NK-92 (cell line): ENCODE data around the gene PLD3.
"Not testable (repeated sequence)": the region's sequence is repeated elsewhere in the genome, so short reads cannot be mapped to it uniquely, and the experiment has no call there.

ENCODE experiments used
- DNase-seq: peaks from one replicate; lab custom pipeline; 2025; ENCODE audit not compliant: unreplicated experiment; lab: John Stamatoyannopoulos, UW

The PLD3 gene

GRCh38 chr19:40363069-40363468 is 14.6 kb downstream of the PLD3 start:
- DNase-seq = no peak

- no peak for DNase-seq
Measured at GRCh38 chr19:40365010-40365409, 16.5 kb downstream of the PLD3 start.

GRCh38 chr19:40365613-40366401 is 17.3 kb downstream of the PLD3 start:
- DNase-seq = no peak

- DNase-seq = no peak
Measured at GRCh38 chr19:40366697-40367561, 18.4 kb downstream of the PLD3 start.

- DNase-seq = no peak
Measured at GRCh38 chr19:40367577-40368434, 19.3 kb downstream of the PLD3 start.

GRCh38 chr19:40369797-40370196 is 21.3 kb downstream of the PLD3 start:
- DNase-seq = no peak

GRCh38 chr19:40370253-40370652 is 21.8 kb downstream of the PLD3 start:
- not testable (repeated sequence) for DNase-seq

- no peak for DNase-seq
Measured at GRCh38 chr19:40370997-40371801, 22.7 kb downstream of the PLD3 start.

- DNase-seq = no peak
Measured at GRCh38 chr19:40371802-40372122, 23.3 kb downstream of the PLD3 start.

GRCh38 chr19:40374084-40374483 is 25.6 kb downstream of the PLD3 start:
- DNase-seq = no peak

GRCh38 chr19:40376286-40376862 is 27.9 kb downstream of the PLD3 start:
- DNase-seq = no peak

GRCh38 chr19:40377876-40378385 is 29.4 kb downstream of the PLD3 start:
- DNase-seq = no peak

GRCh38 chr19:40378509-40378908 is 30.0 kb downstream of the PLD3 start:
- no peak for DNase-seq

GRCh38 chr19:40379446-40380198 is 31.1 kb downstream of the PLD3 start:
- no peak for DNase-seq

- no peak for DNase-seq
Measured at GRCh38 chr19:40380199-40381037, 31.9 kb downstream of the PLD3 start.

GRCh38 chr19:40381321-40381720 is 32.8 kb downstream of the PLD3 start:
- DNase-seq = no peak

GRCh38 chr19:40383668-40384248 is 35.3 kb downstream of the PLD3 start:
- no peak for DNase-seq

- no peak for DNase-seq
Measured at GRCh38 chr19:40387155-40387554, 38.7 kb downstream of the PLD3 start.
